OCI-LY7 (cell line): ENCODE data around the gene GRK5. TPM values are rescaled to one million over a fixed set of nuclear protein-coding genes. Genes with fewer than 3 reads are reported as not detected.

Experiments
- BruUV-seq: library from RNA; stranded (reverse); fragments of 400-500 nt; replicated peaks from 2 replicates; lab custom pipeline; 2021; lab: Mats Ljungman, UMichigan
- CTCF ChIA-PET: fragments of 300-600 bp; sonication (Branson Sonifier 250); formaldehyde crosslinking; loops from one replicate; lab custom pipeline; 2022; ENCODE audit warnings: antibody characterized with exemption; ENCODE audit not compliant: unreplicated experiment; lab: Charles Lee
- POLR2A ChIA-PET: fragments of 300-600 bp; sonication (Branson Sonifier 250); formaldehyde crosslinking; loops from one replicate; lab custom pipeline; 2022; ENCODE audit warnings: antibody characterized with exemption; lab: Charles Lee
- DNase-seq: peaks from one replicate; pipeline ENCODE4 v3.0.0-alpha.2; 2015; ENCODE audit warnings: low spot score
- H2AFZ ChIP-seq: fragments of 200-600 bp; sonication (generic), shearing (Covaris generic); 2 replicates; pipeline ENCODE4 v1.6.1; 2014; ENCODE audit warnings: mild to moderate bottlenecking, antibody characterized with exemption, low read length, moderate library complexity
- H3K27ac ChIP-seq: fragments of 200-600 bp; sonication (generic); 2 replicates; pipeline ENCODE4 v1.5.1; 2014; ENCODE audit warnings: mixed run types, low read depth, mild to moderate bottlenecking, moderate library complexity, low read length, inconsistent platforms; ENCODE audit not compliant: poor library complexity, severe bottlenecking
- H3K36me3 ChIP-seq: fragments of 200-600 bp; sonication (generic); 2 replicates; pipeline ENCODE4 v1.6.1; 2014; ENCODE audit warnings: mild to moderate bottlenecking, antibody characterized with exemption, low read length, moderate library complexity, mixed read lengths; ENCODE audit not compliant: insufficient read depth
- H3K4me1 ChIP-seq: fragments of 200-600 bp; sonication (generic); 2 replicates; pipeline ENCODE4 v1.5.1; 2014; ENCODE audit warnings: mild to moderate bottlenecking, low read length; ENCODE audit not compliant: insufficient read depth, poor library complexity, severe bottlenecking
- H3K4me2 ChIP-seq: fragments of 200-600 bp; sonication (generic); 2 replicates; pipeline ENCODE4 v1.6.1; 2014; ENCODE audit warnings: mild to moderate bottlenecking, low read length
- H3K4me3 ChIP-seq: fragments of 200-600 bp; sonication (generic); 2 replicates; pipeline ENCODE4 v1.5.1; 2014; ENCODE audit warnings: mild to moderate bottlenecking, low read depth, low read length; ENCODE audit not compliant: poor library complexity, severe bottlenecking
- H3K79me2 ChIP-seq: fragments of 200-600 bp; sonication (generic); 2 replicates; pipeline ENCODE4 v1.6.1; 2016; ENCODE audit warnings: low read depth, mild to moderate bottlenecking, low read length, moderate library complexity, mixed read lengths; ENCODE audit not compliant: insufficient read depth
- H3K9me2 ChIP-seq: fragments of 200-600 bp; sonication (generic); 2 replicates; pipeline ENCODE4 v1.6.1; 2016; ENCODE audit warnings: mild to moderate bottlenecking, low read length, mixed read lengths; ENCODE audit not compliant: insufficient read depth
- H3K9me3 ChIP-seq: fragments of 200-600 bp; sonication (generic); 2 replicates; pipeline ENCODE4 v1.6.1; 2014; ENCODE audit warnings: mild to moderate bottlenecking, mixed run types, low read length, mixed read lengths
- H4K20me1 ChIP-seq: fragments of 200-600 bp; sonication (generic); 2 replicates; pipeline ENCODE4 v1.6.1; 2014; ENCODE audit warnings: mild to moderate bottlenecking, antibody characterized with exemption, low read length, moderate library complexity, mixed read lengths; ENCODE audit not compliant: insufficient read depth
- EZH2phosphoT487 ChIP-seq: fragments of 200-600 bp; sonication (generic); IDR thresholded peaks from 2 replicates; pipeline ENCODE4 v1.6.1; 2018; ENCODE audit warnings: low read depth, borderline replicate concordance, mild to moderate bottlenecking, mixed run types, antibody characterized with exemption, low read length, moderate library complexity, mixed read lengths
- intact Hi-C: fragments of 100-400 bp; cut with micrococcal nuclease; formaldehyde crosslinking; loops from one replicate; pipeline ENCODE4 v1.10.0; 2022; ENCODE audit not compliant: unreplicated experiment
- total RNA-seq, 2 experiments: library from RNA; depleted of rRNA in 1 of 2; stranded (reverse); fragments of >200 nt in 1 of 2; shearing (Covaris generic) in 1 of 2; gene quantifications; 2 replicates each; pipeline ENCODE4 v1.2.3, GENCODE V29; 2014 to 2022
- TF ChIP-seq, protein P1 (sequence below): fragments of 200-600 bp; sonication (generic); conservative IDR thresholded peaks from 2 replicates; pipeline ENCODE4 v1.5.1; 2014; ENCODE audit warnings: mild to moderate bottlenecking, antibody characterized with exemption, low read length, moderate library complexity, mixed read lengths

The GRK5 gene
- total RNA-seq, 2 experiments from 2014 or later, result 4.7 to 10.2 TPM

DNA sequence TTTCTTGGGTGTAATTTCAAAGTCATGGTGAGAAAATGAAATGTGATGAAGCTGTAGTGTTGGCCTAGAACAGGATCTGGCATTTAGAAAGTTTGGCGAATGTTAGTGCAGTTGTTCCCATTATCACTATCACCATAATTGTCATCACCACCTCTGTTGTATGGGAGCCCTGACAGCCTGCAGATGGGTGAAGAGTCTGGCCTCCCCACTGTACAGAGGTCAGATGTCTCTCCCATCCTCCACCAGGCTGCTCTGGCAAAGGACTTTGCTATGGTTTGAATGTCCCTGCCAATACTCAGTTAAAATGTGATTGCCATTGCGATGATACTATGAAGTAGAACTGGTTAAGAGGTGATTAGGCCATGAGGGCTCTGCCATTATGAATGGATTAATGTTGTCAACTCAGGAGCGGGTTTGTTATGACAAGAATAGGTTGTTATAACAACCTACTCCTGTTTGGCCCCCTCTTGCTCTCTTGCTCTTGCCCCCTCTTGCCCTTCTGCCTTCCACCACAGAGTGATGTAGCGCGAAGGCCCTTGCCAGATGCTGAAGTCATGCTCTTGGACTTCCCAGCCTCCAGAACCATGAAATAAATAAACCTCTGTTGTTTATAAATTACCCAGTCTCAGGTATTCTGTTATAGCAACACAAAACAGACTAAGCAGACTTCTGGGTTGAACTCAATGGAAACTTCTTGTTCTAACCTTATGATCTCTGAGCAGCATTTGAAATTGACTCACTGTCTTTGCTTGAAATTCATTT is 90.0 kb downstream of the GRK5 start:
- ChIA-PET CTCF (no interaction called here), POLR2A (interaction anchor here (0.6 to 1.0 kb wide), 3 partner anchors 68 to 355 kb away, joined by 3 to 6 read pairs (median 4); no protein-coding TSS in a partner anchor)
- H3K9me3 ChIP-seq, result peaks cover 6% of the 10 kb centered on the region; the same call in 1 of the 2 replicates
- no peaks in the 10 kb centered on the region for H3K79me2 ChIP-seq
- no peak overlapping the region for H3K4me3 ChIP-seq
- H4K20me1 ChIP-seq, result no peaks in the 10 kb centered on the region
- intact Hi-C loops, result no loop called here
- TF ChIP-seq EZH2phosphoT487, result no peak
- TF ChIP-seq, protein P1, sequence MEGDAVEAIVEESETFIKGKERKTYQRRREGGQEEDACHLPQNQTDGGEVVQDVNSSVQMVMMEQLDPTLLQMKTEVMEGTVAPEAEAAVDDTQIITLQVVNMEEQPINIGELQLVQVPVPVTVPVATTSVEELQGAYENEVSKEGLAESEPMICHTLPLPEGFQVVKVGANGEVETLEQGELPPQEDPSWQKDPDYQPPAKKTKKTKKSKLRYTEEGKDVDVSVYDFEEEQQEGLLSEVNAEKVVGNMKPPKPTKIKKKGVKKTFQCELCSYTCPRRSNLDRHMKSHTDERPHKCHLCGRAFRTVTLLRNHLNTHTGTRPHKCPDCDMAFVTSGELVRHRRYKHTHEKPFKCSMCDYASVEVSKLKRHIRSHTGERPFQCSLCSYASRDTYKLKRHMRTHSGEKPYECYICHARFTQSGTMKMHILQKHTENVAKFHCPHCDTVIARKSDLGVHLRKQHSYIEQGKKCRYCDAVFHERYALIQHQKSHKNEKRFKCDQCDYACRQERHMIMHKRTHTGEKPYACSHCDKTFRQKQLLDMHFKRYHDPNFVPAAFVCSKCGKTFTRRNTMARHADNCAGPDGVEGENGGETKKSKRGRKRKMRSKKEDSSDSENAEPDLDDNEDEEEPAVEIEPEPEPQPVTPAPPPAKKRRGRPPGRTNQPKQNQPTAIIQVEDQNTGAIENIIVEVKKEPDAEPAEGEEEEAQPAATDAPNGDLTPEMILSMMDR, result no peak
- peaks cover 51% of the 10 kb centered on the region for H3K4me1 ChIP-seq
- no TSS peak for BruUV-seq
- no peak overlapping the region for H3K27ac ChIP-seq
- no peaks in the 10 kb centered on the region for H3K36me3 ChIP-seq
- no peak overlapping the region for H2AFZ ChIP-seq
- H3K9me2 ChIP-seq, result no peaks in the 10 kb centered on the region
- DNase-seq, result no peak
- H3K4me2 ChIP-seq, result no peak overlapping the region

GRCh38 chr10:119298810-119299209 is 91.4 kb downstream of the GRK5 start:
- Histone ChIP-seq H3K36me3 (no peaks in the 10 kb centered on the region), H4K20me1 (no peaks in the 10 kb centered on the region), H3K9me3 (peaks cover 6% of the 10 kb centered on the region; the same call in 1 of the 2 replicates), H3K4me3 (no peak overlapping the region), H3K79me2 (no peaks in the 10 kb centered on the region), H2AFZ (no peak overlapping the region), H3K4me1 (peaks cover 49% of the 10 kb centered on the region), H3K4me2 (no peak overlapping the region), H3K9me2 (no peaks in the 10 kb centered on the region), H3K27ac (no peak overlapping the region)
- POLR2A ChIA-PET, result no interaction called here
- TF ChIP-seq EZH2phosphoT487, result no peak
- TF ChIP-seq, protein P1, result no peak
- intact Hi-C loops, result no loop called here
- CTCF ChIA-PET, result interaction anchor here (1.0 kb wide), 1 partner anchor 11 kb away, joined by 3 read pairs; no protein-coding TSS in a partner anchor
- BruUV-seq, result no TSS peak
- no peak for DNase-seq

- CTCF ChIA-PET, result interaction anchor here (1.0 kb wide), 1 partner anchor 10 kb away, joined by 3 read pairs; no protein-coding TSS in a partner anchor
- peak; percentile 67 for DNase-seq
- no peaks in the 10 kb centered on the region for H3K79me2 ChIP-seq
- H3K4me1 ChIP-seq, result peaks cover 51% of the 10 kb centered on the region
- H3K36me3 ChIP-seq, result no peaks in the 10 kb centered on the region
- no peaks in the 10 kb centered on the region for H3K9me2 ChIP-seq
- H4K20me1 ChIP-seq, result no peaks in the 10 kb centered on the region
- no peak overlapping the region for H3K4me2 ChIP-seq
- POLR2A ChIA-PET, result no interaction called here
- BruUV-seq, result no TSS peak
- H2AFZ ChIP-seq, result no peak overlapping the region; the same call in 1 of the 2 replicates
- no peak overlapping the region for H3K4me3 ChIP-seq
- no peak overlapping the region for H3K27ac ChIP-seq
- intact Hi-C loops, result no loop called here
- H3K9me3 ChIP-seq, result peaks cover 6% of the 10 kb centered on the region; the same call in 1 of the 2 replicates
- no peak for TF ChIP-seq EZH2phosphoT487
- TF ChIP-seq, protein P1, result peak; percentile 52
These were observed 92.2 kb downstream of the GRK5 start for GRCh38 chr10:119299531-119299930.
